HepG2 (cell line): ENCODE measurements around the gene ASF1B. TPM values are rescaled to one million over a fixed set of nuclear protein-coding genes. Genes with fewer than 3 reads are reported as not detected.

Experiments
- ASH2L ChIP-seq: fragments of 300-600, 200-600 bp; sonication (generic); IDR thresholded peaks from 2 replicates; pipeline ENCODE4 v1.7.0; 2017; ENCODE audit warnings: low read depth, mild to moderate bottlenecking, moderate library complexity, mixed read lengths, low read length; ENCODE audit not compliant: insufficient read length
- CBFB ChIP-seq: sonication (generic); formaldehyde crosslinking; IDR thresholded peaks from 2 replicates; pipeline ENCODE4 v1.4.0; 2020; ENCODE audit warnings: missing genetic modification reagents
- PLRG1 ChIP-seq: fragments of 450-650 bp; conservative IDR thresholded peaks from 2 replicates; pipeline ENCODE4 v1.6.1; 2016
- POLR2AphosphoS5 ChIP-seq: IDR thresholded peaks from 2 replicates; pipeline ENCODE4 v1.6.1; 2012; ENCODE audit warnings: low read depth, low read length
- SIN3A ChIP-seq: IDR thresholded peaks from 2 replicates; pipeline ENCODE4 v1.6.1; 2011; ENCODE audit warnings: low read depth, mild to moderate bottlenecking, control low read depth, low read length, borderline replicate concordance
- ZC3H13 ChIP-seq: sonication (generic); formaldehyde crosslinking; IDR thresholded peaks from 2 replicates; pipeline ENCODE4 v1.8.1; 2023; ENCODE audit warnings: mild to moderate bottlenecking, missing genetic modification reagents, moderate library complexity
- ZNF496 ChIP-seq: sonication (generic); formaldehyde crosslinking; IDR thresholded peaks from 2 replicates; pipeline ENCODE4 v1.8.1; 2023; ENCODE audit warnings: mild to moderate bottlenecking, moderate library complexity, missing genetic modification reagents; ENCODE audit not compliant: insufficient replicate concordance
- ZNF546 ChIP-seq: sonication (generic); formaldehyde crosslinking; conservative IDR thresholded peaks from 2 replicates; pipeline ENCODE4 v1.8.1; 2023; ENCODE audit warnings: mild to moderate bottlenecking, missing genetic modification reagents
- ZNF547 ChIP-seq: sonication (generic); formaldehyde crosslinking; IDR thresholded peaks from 2 replicates; pipeline ENCODE4 v1.5.1; 2020; ENCODE audit warnings: mild to moderate bottlenecking, missing genetic modification reagents
- ZSCAN31 ChIP-seq: sonication (generic); formaldehyde crosslinking; IDR thresholded peaks from 2 replicates; pipeline ENCODE4 v1.5.0; 2020; ENCODE audit warnings: low read depth, mild to moderate bottlenecking, missing genetic modification reagents
- polyA plus RNA-seq, 8 experiments: library from polyadenylated mRNA; depleted of rRNA in 3 of 8; stranded (reverse) in 7 of 8; unstranded in 1 of 8; fragments of >200 nt; fragmentation: Illumina TruSeq in 4 of 8; extraction: Trizol in 4 of 8; gene quantifications; 2 replicates each; pipeline versions ENCODE4 v1.2.1 to v1.2.3, GENCODE V29; 2011 to 2016; ENCODE audit warnings: low read depth in 4 of 8, missing spikeins in 1 of 8, mixed read lengths in 1 of 8; ENCODE audit not compliant: insufficient read depth in 1 of 8
- total RNA-seq, 5 experiments: library from RNA; depleted of rRNA; stranded (reverse); fragments of >200 nt; fragmentation: Illumina TruSeq; extraction: Trizol; gene quantifications; 2 replicates each; pipeline ENCODE4 v1.2.3, GENCODE V29; 2016; ENCODE audit warnings: low read depth in 1 of 5
- TF ChIP-seq, protein P1 (sequence below): sonication (generic); formaldehyde crosslinking; IDR thresholded peaks from 2 replicates; pipeline ENCODE4 v1.4.0; 2020; ENCODE audit warnings: missing genetic modification reagents, borderline replicate concordance
- TF ChIP-seq, protein P2 (sequence below): sonication (generic); formaldehyde crosslinking; IDR thresholded peaks from 2 replicates; pipeline ENCODE4 v1.4.0; 2020; ENCODE audit warnings: missing genetic modification reagents
- TF ChIP-seq, protein P3 (sequence below): sonication (generic); formaldehyde crosslinking; IDR thresholded peaks from 2 replicates; pipeline ENCODE4 v1.4.0; 2020; ENCODE audit warnings: missing genetic modification reagents
- TF ChIP-seq, protein P4 (sequence below): sonication (generic); formaldehyde crosslinking; IDR thresholded peaks from 2 replicates; pipeline ENCODE4 v1.5.1; 2020; ENCODE audit warnings: mild to moderate bottlenecking, missing genetic modification reagents, moderate library complexity
- TF ChIP-seq, protein P5 (sequence below): sonication (generic); formaldehyde crosslinking; IDR thresholded peaks from 2 replicates; pipeline ENCODE4 v1.4.0; 2020; ENCODE audit warnings: missing genetic modification reagents

The ASF1B gene
- total and polyA plus RNA-seq, 2 of the 13 experiments (the other 11 are each of a cell fraction or from before 2014, with no cell fraction given), result 18.2 to 24.8 TPM

DNA sequence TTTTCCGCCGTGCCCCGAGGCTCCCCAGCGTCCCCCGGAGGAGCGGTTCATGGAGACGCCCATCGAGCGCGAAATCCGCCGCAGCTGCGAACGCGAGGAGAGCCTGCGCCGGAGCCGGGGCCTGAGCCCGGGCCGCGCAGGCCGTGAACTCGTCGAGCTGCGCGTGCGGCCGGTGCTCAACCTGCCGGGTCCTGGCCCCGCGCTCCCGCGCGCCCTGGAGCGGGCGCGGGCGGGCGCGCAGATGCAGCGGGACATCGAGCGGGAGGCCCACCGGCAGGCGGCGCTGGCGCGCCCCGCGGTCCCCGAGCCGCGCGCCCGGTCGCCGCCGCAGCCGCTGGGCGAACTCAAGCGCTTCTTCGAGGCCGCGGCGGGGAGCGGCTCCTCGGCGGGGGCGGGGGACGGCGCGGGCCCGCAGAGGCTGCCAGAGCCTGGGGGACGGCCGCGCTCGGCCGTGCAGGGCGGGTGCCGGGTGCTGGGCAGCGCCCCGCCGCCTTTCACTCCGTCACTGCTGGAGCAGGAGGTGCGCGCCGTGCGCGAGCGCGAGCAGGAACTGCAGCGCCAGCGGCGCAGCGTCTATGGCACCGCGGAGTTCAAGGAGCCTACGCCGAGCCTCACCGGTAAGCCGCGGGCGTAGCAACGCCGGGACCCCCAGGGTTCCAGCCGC lies 63.0 kb downstream of the ASF1B start (continued):
- TF ChIP-seq, protein P1, sequence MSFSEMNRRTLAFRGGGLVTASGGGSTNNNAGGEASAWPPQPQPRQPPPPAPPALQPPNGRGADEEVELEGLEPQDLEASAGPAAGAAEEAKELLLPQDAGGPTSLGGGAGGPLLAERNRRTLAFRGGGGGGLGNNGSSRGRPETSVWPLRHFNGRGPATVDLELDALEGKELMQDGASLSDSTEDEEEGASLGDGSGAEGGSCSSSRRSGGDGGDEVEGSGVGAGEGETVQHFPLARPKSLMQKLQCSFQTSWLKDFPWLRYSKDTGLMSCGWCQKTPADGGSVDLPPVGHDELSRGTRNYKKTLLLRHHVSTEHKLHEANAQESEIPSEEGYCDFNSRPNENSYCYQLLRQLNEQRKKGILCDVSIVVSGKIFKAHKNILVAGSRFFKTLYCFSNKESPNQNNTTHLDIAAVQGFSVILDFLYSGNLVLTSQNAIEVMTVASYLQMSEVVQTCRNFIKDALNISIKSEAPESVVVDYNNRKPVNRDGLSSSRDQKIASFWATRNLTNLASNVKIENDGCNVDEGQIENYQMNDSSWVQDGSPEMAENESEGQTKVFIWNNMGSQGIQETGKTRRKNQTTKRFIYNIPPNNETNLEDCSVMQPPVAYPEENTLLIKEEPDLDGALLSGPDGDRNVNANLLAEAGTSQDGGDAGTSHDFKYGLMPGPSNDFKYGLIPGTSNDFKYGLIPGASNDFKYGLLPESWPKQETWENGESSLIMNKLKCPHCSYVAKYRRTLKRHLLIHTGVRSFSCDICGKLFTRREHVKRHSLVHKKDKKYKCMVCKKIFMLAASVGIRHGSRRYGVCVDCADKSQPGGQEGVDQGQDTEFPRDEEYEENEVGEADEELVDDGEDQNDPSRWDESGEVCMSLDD (CRISPR knock-in tag), result 0 out of 2 replicates have a peak, but pooled peaks have one; percentile 14
- TF ChIP-seq CBFB, result no peak
- no peak for TF ChIP-seq ZC3H13 (CRISPR knock-in tag)
- TF ChIP-seq, protein P2, sequence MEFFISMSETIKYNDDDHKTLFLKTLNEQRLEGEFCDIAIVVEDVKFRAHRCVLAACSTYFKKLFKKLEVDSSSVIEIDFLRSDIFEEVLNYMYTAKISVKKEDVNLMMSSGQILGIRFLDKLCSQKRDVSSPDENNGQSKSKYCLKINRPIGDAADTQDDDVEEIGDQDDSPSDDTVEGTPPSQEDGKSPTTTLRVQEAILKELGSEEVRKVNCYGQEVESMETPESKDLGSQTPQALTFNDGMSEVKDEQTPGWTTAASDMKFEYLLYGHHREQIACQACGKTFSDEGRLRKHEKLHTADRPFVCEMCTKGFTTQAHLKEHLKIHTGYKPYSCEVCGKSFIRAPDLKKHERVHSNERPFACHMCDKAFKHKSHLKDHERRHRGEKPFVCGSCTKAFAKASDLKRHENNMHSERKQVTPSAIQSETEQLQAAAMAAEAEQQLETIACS, result peak; percentile 84
- TF ChIP-seq, protein P3, sequence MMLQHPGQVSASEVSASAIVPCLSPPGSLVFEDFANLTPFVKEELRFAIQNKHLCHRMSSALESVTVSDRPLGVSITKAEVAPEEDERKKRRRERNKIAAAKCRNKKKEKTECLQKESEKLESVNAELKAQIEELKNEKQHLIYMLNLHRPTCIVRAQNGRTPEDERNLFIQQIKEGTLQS (CRISPR knock-in tag), result no peak
- TF ChIP-seq ZNF546 (CRISPR knock-in tag), result 0 out of 2 replicates have a peak, but pooled peaks have one; percentile 28
- TF ChIP-seq ZNF547, result no peak
- TF ChIP-seq, protein P4, sequence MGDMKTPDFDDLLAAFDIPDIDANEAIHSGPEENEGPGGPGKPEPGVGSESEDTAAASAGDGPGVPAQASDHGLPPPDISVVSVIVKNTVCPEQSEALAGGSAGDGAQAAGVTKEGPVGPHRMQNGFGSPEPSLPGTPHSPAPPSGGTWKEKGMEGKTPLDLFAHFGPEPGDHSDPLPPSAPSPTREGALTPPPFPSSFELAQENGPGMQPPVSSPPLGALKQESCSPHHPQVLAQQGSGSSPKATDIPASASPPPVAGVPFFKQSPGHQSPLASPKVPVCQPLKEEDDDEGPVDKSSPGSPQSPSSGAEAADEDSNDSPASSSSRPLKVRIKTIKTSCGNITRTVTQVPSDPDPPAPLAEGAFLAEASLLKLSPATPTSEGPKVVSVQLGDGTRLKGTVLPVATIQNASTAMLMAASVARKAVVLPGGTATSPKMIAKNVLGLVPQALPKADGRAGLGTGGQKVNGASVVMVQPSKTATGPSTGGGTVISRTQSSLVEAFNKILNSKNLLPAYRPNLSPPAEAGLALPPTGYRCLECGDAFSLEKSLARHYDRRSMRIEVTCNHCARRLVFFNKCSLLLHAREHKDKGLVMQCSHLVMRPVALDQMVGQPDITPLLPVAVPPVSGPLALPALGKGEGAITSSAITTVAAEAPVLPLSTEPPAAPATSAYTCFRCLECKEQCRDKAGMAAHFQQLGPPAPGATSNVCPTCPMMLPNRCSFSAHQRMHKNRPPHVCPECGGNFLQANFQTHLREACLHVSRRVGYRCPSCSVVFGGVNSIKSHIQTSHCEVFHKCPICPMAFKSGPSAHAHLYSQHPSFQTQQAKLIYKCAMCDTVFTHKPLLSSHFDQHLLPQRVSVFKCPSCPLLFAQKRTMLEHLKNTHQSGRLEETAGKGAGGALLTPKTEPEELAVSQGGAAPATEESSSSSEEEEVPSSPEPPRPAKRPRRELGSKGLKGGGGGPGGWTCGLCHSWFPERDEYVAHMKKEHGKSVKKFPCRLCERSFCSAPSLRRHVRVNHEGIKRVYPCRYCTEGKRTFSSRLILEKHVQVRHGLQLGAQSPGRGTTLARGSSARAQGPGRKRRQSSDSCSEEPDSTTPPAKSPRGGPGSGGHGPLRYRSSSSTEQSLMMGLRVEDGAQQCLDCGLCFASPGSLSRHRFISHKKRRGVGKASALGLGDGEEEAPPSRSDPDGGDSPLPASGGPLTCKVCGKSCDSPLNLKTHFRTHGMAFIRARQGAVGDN (CRISPR knock-in tag), result peak; percentile 52
- TF ChIP-seq PLRG1, result no peak
- TF ChIP-seq POLR2AphosphoS5, result no peak
- TF ChIP-seq ZNF496 (CRISPR knock-in tag), result no peak
- TF ChIP-seq, protein P5, sequence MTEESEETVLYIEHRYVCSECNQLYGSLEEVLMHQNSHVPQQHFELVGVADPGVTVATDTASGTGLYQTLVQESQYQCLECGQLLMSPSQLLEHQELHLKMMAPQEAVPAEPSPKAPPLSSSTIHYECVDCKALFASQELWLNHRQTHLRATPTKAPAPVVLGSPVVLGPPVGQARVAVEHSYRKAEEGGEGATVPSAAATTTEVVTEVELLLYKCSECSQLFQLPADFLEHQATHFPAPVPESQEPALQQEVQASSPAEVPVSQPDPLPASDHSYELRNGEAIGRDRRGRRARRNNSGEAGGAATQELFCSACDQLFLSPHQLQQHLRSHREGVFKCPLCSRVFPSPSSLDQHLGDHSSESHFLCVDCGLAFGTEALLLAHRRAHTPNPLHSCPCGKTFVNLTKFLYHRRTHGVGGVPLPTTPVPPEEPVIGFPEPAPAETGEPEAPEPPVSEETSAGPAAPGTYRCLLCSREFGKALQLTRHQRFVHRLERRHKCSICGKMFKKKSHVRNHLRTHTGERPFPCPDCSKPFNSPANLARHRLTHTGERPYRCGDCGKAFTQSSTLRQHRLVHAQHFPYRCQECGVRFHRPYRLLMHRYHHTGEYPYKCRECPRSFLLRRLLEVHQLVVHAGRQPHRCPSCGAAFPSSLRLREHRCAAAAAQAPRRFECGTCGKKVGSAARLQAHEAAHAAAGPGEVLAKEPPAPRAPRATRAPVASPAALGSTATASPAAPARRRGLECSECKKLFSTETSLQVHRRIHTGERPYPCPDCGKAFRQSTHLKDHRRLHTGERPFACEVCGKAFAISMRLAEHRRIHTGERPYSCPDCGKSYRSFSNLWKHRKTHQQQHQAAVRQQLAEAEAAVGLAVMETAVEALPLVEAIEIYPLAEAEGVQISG (CRISPR knock-in tag), result peak; percentile 79
- TF ChIP-seq ZSCAN31, result 0 out of 2 replicates have a peak, but pooled peaks have one; percentile 19
- no peak for TF ChIP-seq SIN3A
- peak; percentile 36 for TF ChIP-seq ASH2L
